Stimulated activated memory B cell treated with anti-CD40 and anti-IgM and Interleukin-4, amounts not matched to agents 10 μg/mL and 1 μg/mL and 100 μg/mL, for 72 hours (primary cell): ENCODE data around the gene FAM50B.
"Not testable (repeated sequence)": the region's sequence is repeated elsewhere in the genome, so short reads cannot be mapped to it uniquely, and the experiment has no call there.

Source experiments
- ATAC-seq: fragments of 150-1000 bp; cut with Tn5 transposase; 2 replicates; pipeline ENCODE4 v1.10.0; 2021
- H3K27ac Mint-ChIP-seq: one replicate; pipeline ENCODE4 v1.8.0; 2022; ENCODE audit warnings: mild to moderate bottlenecking, mixed read lengths
- H3K27me3 Mint-ChIP-seq: one replicate; pipeline ENCODE4 v1.8.0; 2022; ENCODE audit warnings: mixed read lengths
- H3K36me3 Mint-ChIP-seq: one replicate; pipeline ENCODE4 v1.8.0; 2022; ENCODE audit warnings: mixed read lengths
- H3K4me1 Mint-ChIP-seq: one replicate; pipeline ENCODE4 v1.8.0; 2022; ENCODE audit warnings: mixed read lengths
- H3K4me3 Mint-ChIP-seq: one replicate; pipeline ENCODE4 v1.8.0; 2022; ENCODE audit warnings: mild to moderate bottlenecking, moderate library complexity, mixed read lengths
- H3K9me3 Mint-ChIP-seq: one replicate; pipeline ENCODE4 v1.8.0; 2022; ENCODE audit warnings: mixed read lengths

The FAM50B gene

DNA sequence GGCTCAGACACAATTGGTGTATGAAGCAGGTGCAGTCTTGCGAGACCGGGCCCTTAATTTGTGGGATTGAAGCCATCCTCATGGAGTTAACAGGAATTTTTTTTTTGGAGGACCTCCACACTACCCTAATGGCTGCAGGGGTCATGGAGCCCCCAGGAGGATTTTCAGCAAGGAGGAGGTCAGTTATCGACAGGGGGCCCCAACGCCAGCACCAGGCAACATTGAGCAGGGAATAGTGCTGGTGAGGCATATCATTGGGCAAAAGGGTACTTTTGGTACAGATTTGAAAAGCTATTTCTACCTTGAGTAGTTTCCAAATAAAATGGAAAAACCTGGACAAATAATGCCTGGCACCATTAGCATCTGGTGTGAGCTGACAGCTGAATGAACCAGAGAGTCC is 6.7 kb downstream of the FAM50B start:
- H3K27me3 Mint-ChIP-seq, result peaks cover 10% of the 10 kb centered on the region
- no peak for ATAC-seq
- H3K4me3 Mint-ChIP-seq, result no peak overlapping the region
- peaks cover 8% of the 10 kb centered on the region for H3K9me3 Mint-ChIP-seq
- peaks cover 6% of the 10 kb centered on the region for H3K4me1 Mint-ChIP-seq
- peaks cover under 1% of the 10 kb centered on the region for H3K36me3 Mint-ChIP-seq
- no peak overlapping the region for H3K27ac Mint-ChIP-seq

- H3K4me1 Mint-ChIP-seq, result no peaks in the 10 kb centered on the region
- peaks cover 6% of the 10 kb centered on the region for H3K36me3 Mint-ChIP-seq
- H3K9me3 Mint-ChIP-seq, result peaks cover 11% of the 10 kb centered on the region
- no peak overlapping the region for H3K4me3 Mint-ChIP-seq
- no peak for ATAC-seq
- peaks cover 17% of the 10 kb centered on the region for H3K27me3 Mint-ChIP-seq
- H3K27ac Mint-ChIP-seq, result no peak overlapping the region
These were observed 7.4 kb downstream of the FAM50B start for GRCh38 chr6:3856576-3856975.

DNA sequence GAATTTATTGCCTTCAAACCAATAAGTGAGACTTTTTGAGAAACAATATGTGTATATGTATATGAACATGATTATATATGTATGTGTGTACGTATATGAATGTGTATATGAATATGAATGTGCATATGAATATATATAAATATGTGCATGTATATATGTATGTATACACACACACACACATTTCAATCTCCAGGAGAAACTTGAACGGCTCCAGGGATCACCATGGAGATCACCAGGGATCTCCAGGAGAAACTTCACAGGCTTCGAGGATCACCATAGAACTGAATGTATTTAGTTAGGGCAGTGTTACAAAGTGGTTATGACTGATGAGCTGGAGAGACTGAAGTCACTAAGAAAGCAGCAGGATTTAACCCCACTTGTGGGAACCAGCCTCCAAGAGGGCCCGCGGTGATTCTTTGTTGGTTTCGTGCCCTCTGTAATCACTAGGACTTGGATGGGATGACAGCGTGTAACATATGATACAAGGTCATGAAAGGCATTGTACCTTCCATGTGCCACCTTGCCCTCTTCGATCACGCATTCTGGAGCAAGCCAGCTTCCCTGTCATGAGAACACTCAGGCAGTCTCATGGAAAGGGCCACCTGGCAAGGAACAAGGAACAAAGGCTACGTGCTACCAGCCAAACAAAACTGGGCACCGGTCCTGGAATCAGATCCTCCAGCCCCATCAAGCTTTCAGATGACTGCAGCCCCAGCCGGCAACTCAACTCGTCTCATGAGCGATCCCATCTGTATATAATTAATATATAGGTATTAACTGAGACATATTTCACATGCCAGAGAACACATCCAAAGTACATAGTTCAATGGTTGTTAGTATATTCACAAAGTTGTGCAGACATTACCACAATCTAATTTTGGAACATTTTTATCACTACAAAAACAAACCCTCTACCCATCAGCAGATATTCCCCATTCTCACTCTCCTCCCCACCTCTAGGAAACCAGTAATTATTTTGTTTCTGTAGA is 8.6 kb downstream of the FAM50B start:
- H3K27me3 Mint-ChIP-seq, result peaks cover 27% of the 10 kb centered on the region
- H3K9me3 Mint-ChIP-seq, result peaks cover 11% of the 10 kb centered on the region
- peaks cover 6% of the 10 kb centered on the region for H3K36me3 Mint-ChIP-seq
- H3K27ac Mint-ChIP-seq, result no peak overlapping the region
- no peak for ATAC-seq
- no peak overlapping the region for H3K4me3 Mint-ChIP-seq
- H3K4me1 Mint-ChIP-seq, result no peaks in the 10 kb centered on the region

DNA sequence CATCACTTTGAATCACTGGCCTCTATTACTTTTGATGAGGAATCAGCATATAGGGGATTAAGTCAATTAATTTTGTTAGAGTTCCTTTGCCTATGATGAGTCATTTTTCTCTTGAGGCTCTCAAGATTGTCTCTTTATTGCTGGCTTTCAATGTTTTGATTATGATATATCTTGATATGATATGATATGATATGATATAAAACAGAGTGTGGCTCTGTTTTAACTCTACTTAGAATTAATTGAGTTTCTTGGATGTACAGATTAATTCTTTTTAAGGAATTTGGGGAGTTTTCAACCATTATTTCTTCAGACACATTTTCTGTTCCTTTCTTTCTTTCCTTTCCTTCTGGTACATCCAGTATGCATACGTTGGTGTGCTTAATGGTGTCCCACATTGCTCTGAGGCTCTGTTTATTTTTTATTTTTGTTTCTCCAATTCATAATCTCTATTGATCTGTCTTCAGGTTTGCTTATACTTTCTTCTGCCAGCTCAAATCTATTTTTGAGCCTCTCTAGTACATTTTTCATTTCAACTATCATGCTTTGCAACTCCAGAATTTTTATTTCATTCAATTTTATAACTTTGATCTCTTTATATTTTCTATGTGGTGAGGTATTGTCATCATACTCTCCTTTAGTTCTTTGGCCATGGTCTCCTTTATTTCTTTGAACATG is 10.8 kb downstream of the FAM50B start:
- ATAC-seq, result no peak
- Mint-ChIP-seq H3K9me3 (peaks cover 11% of the 10 kb centered on the region), H3K27ac (no peak overlapping the region), H3K4me3 (no peak overlapping the region), H3K27me3 (peaks cover 34% of the 10 kb centered on the region), H3K4me1 (no peaks in the 10 kb centered on the region), H3K36me3 (peaks cover 6% of the 10 kb centered on the region)

DNA sequence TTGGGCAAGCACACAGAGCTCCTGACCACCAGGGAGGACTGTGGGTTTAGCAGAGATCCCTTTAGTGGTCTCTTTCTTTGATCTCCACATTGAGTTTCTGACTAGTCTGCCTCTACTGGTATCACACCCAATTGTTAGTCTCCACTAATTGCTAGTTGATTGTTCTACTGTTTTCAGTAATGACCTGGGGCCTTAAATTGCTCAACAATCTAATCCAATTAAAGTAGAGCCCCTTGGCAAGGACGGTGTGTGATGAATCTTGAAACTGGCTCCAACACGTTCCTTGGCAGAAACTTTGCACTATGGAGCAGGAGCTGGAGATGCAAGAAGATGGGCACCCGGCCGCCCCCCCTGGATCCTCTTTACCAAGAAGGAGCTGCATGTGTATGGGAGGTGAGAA is 12.3 kb downstream of the FAM50B start:
- Mint-ChIP-seq H3K27ac (no peak overlapping the region), H3K9me3 (peaks cover 13% of the 10 kb centered on the region), H3K4me3 (no peak overlapping the region), H3K4me1 (no peaks in the 10 kb centered on the region), H3K36me3 (peaks cover 6% of the 10 kb centered on the region), H3K27me3 (peaks cover 42% of the 10 kb centered on the region)
- ATAC-seq, result no peak

- H3K4me1 Mint-ChIP-seq, result no peaks in the 10 kb centered on the region
- H3K9me3 Mint-ChIP-seq, result peaks cover 13% of the 10 kb centered on the region
- peaks cover 6% of the 10 kb centered on the region for H3K36me3 Mint-ChIP-seq
- no peak for ATAC-seq
- no peak overlapping the region for H3K27ac Mint-ChIP-seq
- H3K4me3 Mint-ChIP-seq, result no peak overlapping the region
- H3K27me3 Mint-ChIP-seq, result peaks cover 42% of the 10 kb centered on the region
These were observed 12.9 kb downstream of the FAM50B start for GRCh38 chr6:3862038-3862437.

GRCh38 chr6:3863322-3863721 is 14.1 kb downstream of the FAM50B start:
- not testable (repeated sequence) for H3K4me1 Mint-ChIP-seq, H3K4me3 Mint-ChIP-seq
- peaks cover 13% of the 10 kb centered on the region for H3K9me3 Mint-ChIP-seq

GRCh38 chr6:3865463-3865862 is 16.3 kb downstream of the FAM50B start:
- H3K4me1 Mint-ChIP-seq, result no peaks in the 10 kb centered on the region
- no peak for ATAC-seq
- no peak overlapping the region for H3K4me3 Mint-ChIP-seq
- H3K9me3 Mint-ChIP-seq, result peaks cover 5% of the 10 kb centered on the region
- peaks cover 59% of the 10 kb centered on the region for H3K27me3 Mint-ChIP-seq
- no peak overlapping the region for H3K27ac Mint-ChIP-seq
- peaks cover 6% of the 10 kb centered on the region for H3K36me3 Mint-ChIP-seq

More at GRCh38 chr6:3863322-3863721, 14.1 kb downstream of the FAM50B start:
- peaks cover 47% of the 10 kb centered on the region for H3K27me3 Mint-ChIP-seq
- ATAC-seq, H3K36me3 Mint-ChIP-seq, H3K27ac Mint-ChIP-seq: not testable (repeated sequence)

- Mint-ChIP-seq H3K4me1 (no peaks in the 10 kb centered on the region), H3K9me3 (peaks cover 2% of the 10 kb centered on the region), H3K27me3 (peaks cover 52% of the 10 kb centered on the region), H3K36me3 (no peaks in the 10 kb centered on the region), H3K4me3 (no peak overlapping the region), H3K27ac (no peak overlapping the region)
- no peak for ATAC-seq
These were observed 18.7 kb downstream of the FAM50B start for GRCh38 chr6:3867641-3868502.

GRCh38 chr6:3868544-3868943 is 19.4 kb downstream of the FAM50B start:
- no peak for ATAC-seq
- Mint-ChIP-seq H3K9me3 (peaks cover 2% of the 10 kb centered on the region), H3K36me3 (no peaks in the 10 kb centered on the region), H3K4me1 (no peaks in the 10 kb centered on the region), H3K4me3 (no peak overlapping the region), H3K27ac (no peak overlapping the region), H3K27me3 (peaks cover 52% of the 10 kb centered on the region)

GRCh38 chr6:3869284-3869631 is 20.1 kb downstream of the FAM50B start:
- Mint-ChIP-seq H3K36me3 (no peaks in the 10 kb centered on the region), H3K27ac (no peak overlapping the region), H3K4me3 (no peak overlapping the region)

GRCh38 chr6:3869632-3870527 is 20.7 kb downstream of the FAM50B start:
- H3K36me3 Mint-ChIP-seq, result no peaks in the 10 kb centered on the region

More at GRCh38 chr6:3869284-3869631, 20.1 kb downstream of the FAM50B start:
- ATAC-seq, result no peak
- peaks cover 52% of the 10 kb centered on the region for H3K27me3 Mint-ChIP-seq
- H3K4me1 Mint-ChIP-seq, result no peaks in the 10 kb centered on the region
- peaks cover 2% of the 10 kb centered on the region for H3K9me3 Mint-ChIP-seq

DNA sequence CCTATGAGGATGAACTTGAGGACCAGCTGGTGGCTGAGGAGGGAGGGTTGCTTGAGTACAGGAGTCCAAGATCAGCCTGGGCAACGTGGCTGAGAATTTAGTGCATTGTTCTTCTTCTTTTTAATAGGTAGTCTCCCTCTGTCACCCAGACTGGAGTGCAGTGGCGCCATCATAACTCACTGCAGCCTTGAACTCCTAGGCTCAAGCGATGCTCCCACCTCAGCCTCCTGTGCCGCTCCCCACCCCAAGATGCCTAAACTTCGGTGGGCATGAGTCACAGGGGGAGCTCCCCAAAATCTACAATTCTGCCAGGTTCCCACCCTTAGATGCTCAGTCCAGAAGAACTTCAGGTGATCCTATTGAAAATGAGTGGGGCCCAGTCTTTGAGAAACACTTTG is 21.4 kb downstream of the FAM50B start:
- Mint-ChIP-seq H3K4me3 (no peak overlapping the region), H3K36me3 (no peaks in the 10 kb centered on the region), H3K9me3 (no peaks in the 10 kb centered on the region), H3K27ac (no peak overlapping the region), H3K4me1 (no peaks in the 10 kb centered on the region), H3K27me3 (peaks cover 40% of the 10 kb centered on the region)
- ATAC-seq, result no peak

More at GRCh38 chr6:3869632-3870527, 20.7 kb downstream of the FAM50B start:
- peaks cover 2% of the 10 kb centered on the region for H3K9me3 Mint-ChIP-seq
- H3K27me3 Mint-ChIP-seq, result peaks cover 47% of the 10 kb centered on the region
- no peak overlapping the region for H3K27ac Mint-ChIP-seq
- ATAC-seq, result no peak
- no peaks in the 10 kb centered on the region for H3K4me1 Mint-ChIP-seq
- no peak overlapping the region for H3K4me3 Mint-ChIP-seq

GRCh38 chr6:3871515-3871914 is 22.3 kb downstream of the FAM50B start:
- Mint-ChIP-seq H3K27me3 (peaks cover 37% of the 10 kb centered on the region), H3K4me3 (no peak overlapping the region), H3K4me1 (no peaks in the 10 kb centered on the region), H3K36me3 (no peaks in the 10 kb centered on the region), H3K9me3 (no peaks in the 10 kb centered on the region), H3K27ac (no peak overlapping the region)
- ATAC-seq, result no peak
